K562 (cell line): ENCODE measurements around the gene TGFB2. TPM values are rescaled to one million over a fixed set of nuclear protein-coding genes. Genes with fewer than 3 reads are reported as not detected.

Experiments
- ATAC-seq: fragments of 200-7000 bp; cut with Tn5 transposase; 3 replicates; pipeline ENCODE4 v1.9.1; 2020; ENCODE audit warnings: moderate library complexity
- BruUV-seq: library from RNA; stranded (reverse); fragments of 400-500 nt; replicated peaks from 2 replicates; lab custom pipeline; 2021; lab: Mats Ljungman, UMichigan
- CTCF ChIA-PET: fragments of 300-600 bp; formaldehyde crosslinking; extraction: SDS; loops from one replicate; lab custom pipeline; 2021; ENCODE audit warnings: low intra/inter-chr PET ratio; lab: Yijun Ruan, JAX
- POLR2A ChIA-PET: fragments of 300-600, 350-650 bp; sonication (Branson Sonifier 250); formaldehyde crosslinking; extraction: SDS; loops from one replicate; lab custom pipeline; 2021; ENCODE audit warnings: antibody characterized with exemption, inconsistent platforms; lab: Yijun Ruan, JAX
- DNase-seq, 4 experiments: peaks; one replicate each; pipeline versions ENCODE4 v3.0.0 to v3.0.0-alpha.2; 2011 to 2018; ENCODE audit warnings: low spot score in 3 of 4, mixed read lengths in 3 of 4; ENCODE audit errors: extremely low read depth in 1 of 4
- FAIRE-seq: peaks from 2 replicates; lab custom pipeline; 2011; peaks lifted over from hg19 to GRCh38; lab: Jason Lieb, UNC
- H2AFZ ChIP-seq: 2 replicates; pipeline ENCODE4 v1.6.0; 2011; ENCODE audit warnings: low read depth, low read length, control low read depth, inconsistent platforms
- H3K27ac ChIP-seq: fragments of 200-600 bp; 3 replicates; pipeline ENCODE4 v1.8.0; 2011; ENCODE audit warnings: low read depth, mild to moderate bottlenecking, control low read depth, inconsistent platforms, low read length, moderate library complexity, mixed read lengths; ENCODE audit errors: extremely low read depth
- H3K27me3 ChIP-seq, 2 experiments: fragments of 300-600 bp in 1 of 2; 2 replicates in 1 of 2; 3 replicates in 1 of 2; pipeline versions ENCODE4 v1.6.0 to v1.8.0; 2011; ENCODE audit warnings: inconsistent platforms in 2 of 2, low read length in 2 of 2, mild to moderate bottlenecking in 1 of 2, mixed read lengths in 1 of 2, moderate library complexity in 1 of 2; ENCODE audit not compliant: control insufficient read depth in 2 of 2, insufficient read depth in 2 of 2
- H3K36me3 ChIP-seq: fragments of 300-600 bp; 3 replicates; pipeline ENCODE4 v1.8.0; 2011; ENCODE audit warnings: mild to moderate bottlenecking, low read length, inconsistent platforms; ENCODE audit not compliant: control insufficient read depth, insufficient read depth
- H3K4me1 ChIP-seq, 2 experiments: fragments of 200-600 bp in 1 of 2; replicated peaks in 1 of 2; 2 replicates in 1 of 2; 3 replicates in 1 of 2; pipeline versions ENCODE4 v1.5.1 to v1.8.0; 2011; ENCODE audit warnings: inconsistent platforms in 2 of 2, low read length in 2 of 2, mild to moderate bottlenecking in 1 of 2, mixed read lengths in 1 of 2, moderate library complexity in 1 of 2; ENCODE audit not compliant: control insufficient read depth in 2 of 2, insufficient read depth in 2 of 2
- H3K4me2 ChIP-seq: 2 replicates; pipeline ENCODE4 v1.6.1; 2011; ENCODE audit warnings: low read length, control low read depth, inconsistent platforms, mixed read lengths; ENCODE audit not compliant: insufficient read depth
- H3K4me3 ChIP-seq: fragments of 200-600 bp; sonication (generic), shearing (Covaris generic); 2 replicates; pipeline ENCODE4 v1.5.1; 2016; ENCODE audit warnings: control low read depth, inconsistent platforms
- H3K79me2 ChIP-seq: fragments of 200-600 bp; 3 replicates; pipeline ENCODE4 v1.8.0; 2011; ENCODE audit warnings: low read length, inconsistent platforms; ENCODE audit not compliant: control insufficient read depth, insufficient read depth
- H3K9ac ChIP-seq, 2 experiments: 2 replicates each; pipeline versions ENCODE4 v1.6.0 to v1.6.1; 2011; ENCODE audit warnings: low read depth in 2 of 2, low read length in 2 of 2, control low read depth in 1 of 2, inconsistent platforms in 1 of 2, mild to moderate bottlenecking in 1 of 2, mixed read lengths in 1 of 2; ENCODE audit not compliant: insufficient read depth in 1 of 2
- H3K9me1 ChIP-seq: one replicate; pipeline ENCODE4 v1.6.0; 2011; ENCODE audit warnings: inconsistent platforms, mild to moderate bottlenecking, low read length, moderate library complexity; ENCODE audit not compliant: control insufficient read depth, insufficient read depth
- H3K9me3 ChIP-seq: replicated peaks from 2 replicates; pipeline ENCODE4 v1.5.1; 2011; ENCODE audit warnings: low read depth, low read length, inconsistent platforms; ENCODE audit not compliant: control insufficient read depth, insufficient read depth
- H4K20me1 ChIP-seq: replicated peaks from 2 replicates; pipeline ENCODE4 v1.6.1; 2011; ENCODE audit warnings: low read length, inconsistent platforms, mixed read lengths; ENCODE audit not compliant: control insufficient read depth, insufficient read depth
- HDAC6 ChIP-seq: IDR thresholded peaks from 2 replicates; pipeline ENCODE4 v1.6.1; 2012; ENCODE audit warnings: low read depth, mild to moderate bottlenecking, control low read depth, inconsistent platforms, low read length, moderate library complexity
- NFE2L1 ChIP-seq: fragments of 450-650 bp; IDR thresholded peaks from 2 replicates; pipeline ENCODE4 v1.6.1; 2016; ENCODE audit warnings: missing genetic modification characterization, low read depth, mild to moderate bottlenecking, missing compliant biosample characterization, moderate library complexity, borderline replicate concordance
- NONO ChIP-seq, 2 experiments: fragments of 200-400 bp in 1 of 2; fragments of 450-650 bp in 1 of 2; formaldehyde crosslinking in 1 of 2; IDR thresholded peaks; 2 replicates each; pipeline ENCODE4 v1.6.1; 2017; ENCODE audit warnings: low read depth in 2 of 2, mild to moderate bottlenecking in 2 of 2, moderate library complexity in 2 of 2, low read length in 1 of 2
- VEZF1 ChIP-seq: fragments of 200-800 bp; sonication (Bioruptor generic); IDR thresholded peaks from 2 replicates; pipeline ENCODE4 v1.6.1; 2017; ENCODE audit warnings: missing genetic modification characterization, missing compliant biosample characterization
- WGBS: fragments of 100-300 bp; shearing (Covaris generic); methylation state at CpG from one replicate; pipeline ENCODE4 v1.1.6; 2016; ENCODE audit warnings: low coverage, mixed read lengths; ENCODE audit not compliant: insufficient coverage; ENCODE audit errors: missing lambda C conversion rate; 5-methylcytosine and 5-hydroxymethylcytosine counted together
- in situ Hi-C: fragments of 300-500 bp; cut with MboI; formaldehyde crosslinking; loops from 4 replicates; pipeline ENCODE4 v1.15.0; 2018; ENCODE audit warnings: inconsistent platforms, mixed read lengths
- intact Hi-C: fragments of 100-400 bp; cut with micrococcal nuclease; formaldehyde crosslinking; loops from 2 replicates; pipeline ENCODE4 v1.14.2; 2022
- polyA plus RNA-seq, 8 experiments: library from polyadenylated mRNA; depleted of rRNA in 4 of 8; stranded (reverse) in 5 of 8; unstranded in 3 of 8; fragments of >200 nt; fragmentation: Nextera tagmentation in 2 of 8; fragmentation: Illumina TruSeq in 1 of 8; extraction: Ambion mirVana in 2 of 8; extraction: Trizol in 1 of 8; gene quantifications; 2 replicates each; pipeline versions ENCODE4 v1.2.1 to v1.2.3, GENCODE V29; 2011 to 2014; ENCODE audit warnings: inconsistent platforms in 1 of 8, missing spikeins in 1 of 8
- total RNA-seq, 7 experiments: library from RNA; depleted of rRNA in 6 of 7; stranded (reverse); fragments of >200 nt in 6 of 7; fragmentation: Illumina TruSeq in 2 of 7; extraction: Trizol in 2 of 7; gene quantifications; 2 replicates each; pipeline versions ENCODE4 v1.2.1 to v1.2.3, GENCODE V29; 2011 to 2021; ENCODE audit warnings: low replicate concordance in 1 of 7

The TGFB2 gene
- total and polyA plus RNA-seq, 9 of the 15 experiments (the other 6 are each of a cell fraction or from before 2014, with no cell fraction given): 0.03 to 0.41 (median 0.11) TPM; not detected in 3

GRCh38 chr1:218464871-218465270 is 119.7 kb downstream of the TGFB2 start:
- H3K79me2 ChIP-seq: no peaks in the 10 kb centered on the region
- intact Hi-C loops (loop anchor here (5.0 kb wide), 1 partner anchor 128 kb away; no protein-coding TSS in a partner anchor), in situ Hi-C loops (no loop called here)
- H3K9me1 ChIP-seq: no peaks in the 10 kb centered on the region
- no peaks in the 10 kb centered on the region; a peak in 1 of 5 replicates for H3K4me1 ChIP-seq
- no peak overlapping the region for H3K4me2 ChIP-seq
- no TSS peak for BruUV-seq
- H3K27ac ChIP-seq: no peak overlapping the region
- CTCF ChIA-PET: no interaction called here
- ATAC-seq: no peak
- 11% methylated on average over 2 of the region's 2 CpGs for WGBS
- POLR2A ChIA-PET: interaction anchor here (0.6 kb wide), 1 partner anchor 27 kb away, joined by 3 read pairs; no protein-coding TSS in a partner anchor
- no peak for TF ChIP-seq NFE2L1 (tag)
- TF ChIP-seq HDAC6: no peak
- TF ChIP-seq VEZF1 (CRISPR knock-in tag): no peak
- no peak for TF ChIP-seq NONO (IDR thresholded peaks at IDR 0.05; ENCODE audit: low read depth in 2 of 2, low read length in 1 of 2)
- FAIRE-seq: no peak
- no peaks in the 10 kb centered on the region for H3K9me3 ChIP-seq
- 0 out of 5 replicates have a peak, but pooled peaks cover 0 to 4% of the 10 kb centered on the region in 2 experiments for H3K27me3 ChIP-seq
- no peaks in the 10 kb centered on the region for H4K20me1 ChIP-seq
- H3K9ac ChIP-seq: no peak overlapping the region
- DNase-seq: no peak
- no peak overlapping the region for H3K4me3 ChIP-seq
- no peaks in the 10 kb centered on the region for H3K36me3 ChIP-seq
- no peak overlapping the region for H2AFZ ChIP-seq
